ENCODE measurements around the gene UQCRH.

The UQCRH gene

GRCh38 chr1:46340404-46341221 is 37.1 kb downstream of the UQCRH start, which contains the start of gene NSUN4:
TSS of gene NSUN4 (plus strand) at chr1:46340807. CDS start at chr1:46340827, 20 bp downstream.
- H3K27ac ChIP-seq = peak within 1 kb of the TSS; percentile 80
- no peaks in the 10 kb centered on the region for H3K9me3 ChIP-seq (ENCODE audit: severe bottlenecking)
- peaks cover 6% of the 10 kb centered on the region for H3K36me3 ChIP-seq
- DNase-seq = peak; percentile 81
- peak within 1 kb of the TSS; percentile 69 for H3K4me3 ChIP-seq (ENCODE audit: low read depth, low read length)
- no peaks in the 10 kb centered on the region for H3K27me3 ChIP-seq (ENCODE audit: insufficient read depth, low read depth, severe bottlenecking)
- peak; percentile 41; the same call in 1 of the 2 replicates for TF ChIP-seq CTCF (IDR thresholded peaks at IDR 0.05; ENCODE audit: low read depth, low read length)

GRCh38 chr1:46341222-46342083 is 38.0 kb downstream of the UQCRH start:
- DNase-seq = no peak
- Histone ChIP-seq H3K36me3 (peaks cover 6% of the 10 kb centered on the region), H3K4me3 (ENCODE audit: low read depth, low read length) (peak overlapping the region; percentile 69), H3K9me3 (ENCODE audit: severe bottlenecking) (no peaks in the 10 kb centered on the region), H3K27ac (no peak overlapping the region), H3K27me3 (ENCODE audit: insufficient read depth, low read depth, severe bottlenecking) (no peaks in the 10 kb centered on the region)
- no peak for TF ChIP-seq CTCF (IDR thresholded peaks at IDR 0.05; ENCODE audit: low read depth, low read length)

- no peak overlapping the region for H3K27ac ChIP-seq
- no peaks in the 10 kb centered on the region for H3K27me3 ChIP-seq (ENCODE audit: insufficient read depth, low read depth, severe bottlenecking)
- DNase-seq = no peak
- peak; percentile 29 for TF ChIP-seq CTCF (IDR thresholded peaks at IDR 0.05; ENCODE audit: low read depth, low read length)
- no peaks in the 10 kb centered on the region for H3K9me3 ChIP-seq (ENCODE audit: severe bottlenecking)
- peaks cover 8% of the 10 kb centered on the region for H3K36me3 ChIP-seq
- H3K4me3 ChIP-seq (ENCODE audit: low read depth, low read length) = no peak overlapping the region
Observed at GRCh38 chr1:46342084-46342656, 38.7 kb downstream of the UQCRH start.

GRCh38 chr1:46342677-46343350 is 39.3 kb downstream of the UQCRH start:
- Histone ChIP-seq H3K36me3 (peaks cover 12% of the 10 kb centered on the region), H3K27ac (no peak overlapping the region), H3K9me3 (ENCODE audit: severe bottlenecking) (no peaks in the 10 kb centered on the region), H3K27me3 (ENCODE audit: insufficient read depth, low read depth, severe bottlenecking) (no peaks in the 10 kb centered on the region), H3K4me3 (ENCODE audit: low read depth, low read length) (no peak overlapping the region)
- TF ChIP-seq CTCF (IDR thresholded peaks at IDR 0.05; ENCODE audit: low read depth, low read length) = no peak
- no peak for DNase-seq

GRCh38 chr1:46343351-46343695 is 39.8 kb downstream of the UQCRH start:
- peaks cover 12% of the 10 kb centered on the region for H3K36me3 ChIP-seq
- no peak for DNase-seq

More at GRCh38 chr1:46343351-46343695, 39.8 kb downstream of the UQCRH start:
- no peaks in the 10 kb centered on the region for H3K9me3 ChIP-seq (ENCODE audit: severe bottlenecking)
- no peak overlapping the region for H3K4me3 ChIP-seq (ENCODE audit: low read depth, low read length)
- no peak overlapping the region for H3K27ac ChIP-seq
- no peak for TF ChIP-seq CTCF (IDR thresholded peaks at IDR 0.05; ENCODE audit: low read depth, low read length)
- no peaks in the 10 kb centered on the region for H3K27me3 ChIP-seq (ENCODE audit: insufficient read depth, low read depth, severe bottlenecking)
